Mucosa of descending colon (tissue), 3 donors: ENCODE measurements around the gene LSM4. TPM values are rescaled to one million over a fixed set of nuclear protein-coding genes. Genes with fewer than 3 reads are reported as not detected.

Experiments used
- ATAC-seq: fragments of 200-7000 bp; cut with Tn5 transposase; one replicate; pipeline ENCODE4 v1.9.1; 2020; ENCODE audit warnings: mild to moderate bottlenecking, moderate library complexity
- DNase-seq, 3 donors: peaks; one replicate each; pipeline ENCODE4 v3.0.0-alpha.2; 2020
- H3K36me3 ChIP-seq: fragments of 200-600 bp; one replicate; pipeline ENCODE4 v1.8.0; 2021; ENCODE audit warnings: low read depth, mild to moderate bottlenecking
- H3K4me1 ChIP-seq: fragments of 200-600 bp; one replicate; pipeline ENCODE4 v1.8.0; 2021; ENCODE audit warnings: low read depth, mild to moderate bottlenecking
- H3K4me3 ChIP-seq: fragments of 200-600 bp; one replicate; pipeline ENCODE4 v1.8.0; 2021; ENCODE audit warnings: mild to moderate bottlenecking
- H3K9me3 ChIP-seq: fragments of 200-600 bp; one replicate; pipeline ENCODE4 v1.8.0; 2021; ENCODE audit warnings: mild to moderate bottlenecking
- CTCF ChIP-seq: fragments of 200-600 bp; IDR thresholded peaks from one replicate; pipeline ENCODE4 v1.8.0; 2022; ENCODE audit warnings: antibody characterized with exemption, mild to moderate bottlenecking
- intact Hi-C, 2 donors: fragments of 100-400 bp; cut with DNase I in 1 of 2; cut with micrococcal nuclease in 1 of 2; formaldehyde crosslinking; loops; one replicate each; pipeline versions ENCODE4 v1.11.0 to v1.11.1; 2022; cut with DNase I, micrococcal nuclease
- total RNA-seq, 3 donors: library from RNA; stranded (reverse); fragmentation: NEBNext Ultra II Directional in 2 of 3; extraction: Animal tissue kit (Norgen Biotek cat#: 25700) in 2 of 3; gene quantifications; one replicate each; pipeline versions ENCODE4 v1.2.1 to v1.2.4, GENCODE V29; 2021 to 2023
- donor health status: DM: no; HTN: no; CAD: no; lungs with moderate emphysema.
- donor health status: DM: no; HTN: no; CAD: no.
- donor health status: DM: no; HTN: yes; CAD: no.

LSM4 gene
- total RNA-seq, 3 donors from 2014 or later = 86.3 to 158 (median 124) TPM

DNA sequence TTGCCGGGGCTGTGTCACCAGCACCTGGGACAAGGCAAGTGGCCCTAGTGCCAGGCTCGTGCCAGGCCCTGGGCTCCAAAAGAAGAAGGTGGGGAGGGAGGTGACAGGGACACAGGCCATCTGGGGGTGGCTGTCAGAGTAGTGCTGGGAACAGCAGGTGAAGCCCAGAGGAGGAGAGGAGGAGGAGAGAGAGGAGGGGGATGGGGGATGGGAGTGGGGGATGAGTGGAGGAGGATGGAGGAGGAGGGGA lies 18.7 kb downstream of the LSM4 start:
- intact Hi-C loops = no loop called here
- Histone ChIP-seq H3K9me3 (no peaks in the 10 kb centered on the region), H3K4me3 (no peak overlapping the region), H3K36me3 (no peaks in the 10 kb centered on the region), H3K4me1 (peaks cover 27% of the 10 kb centered on the region)
- DNase-seq (peak in 1 of 3 donors; percentile 57), ATAC-seq (no peak)
- no peak for TF ChIP-seq CTCF

DNA sequence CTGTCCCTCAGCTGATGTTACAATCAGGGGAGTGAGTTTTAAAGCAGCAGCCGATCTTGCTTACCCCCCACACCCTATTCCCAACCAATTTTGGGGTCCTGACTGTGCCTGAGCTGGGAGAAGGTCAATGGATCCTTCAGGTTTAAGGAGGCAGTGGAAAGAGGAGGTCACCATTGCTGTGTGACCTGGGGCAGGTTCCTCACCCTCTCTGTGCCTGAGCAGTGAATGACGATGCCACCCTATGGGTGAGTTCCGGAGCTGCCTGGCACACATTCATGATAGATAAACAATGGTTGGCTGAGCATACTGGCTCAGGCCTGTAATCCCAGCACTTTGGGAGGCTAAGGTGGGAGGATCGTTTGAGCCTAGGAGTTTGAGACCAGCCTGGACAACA lies 21.2 kb downstream of the LSM4 start:
- DNase-seq = no peak
- H3K36me3 ChIP-seq = no peaks in the 10 kb centered on the region
- no peak for ATAC-seq
- no peak for TF ChIP-seq CTCF
- intact Hi-C loops = no loop called here
- H3K9me3 ChIP-seq = no peaks in the 10 kb centered on the region
- no peak overlapping the region for H3K4me3 ChIP-seq
- peaks cover 25% of the 10 kb centered on the region for H3K4me1 ChIP-seq

DNA sequence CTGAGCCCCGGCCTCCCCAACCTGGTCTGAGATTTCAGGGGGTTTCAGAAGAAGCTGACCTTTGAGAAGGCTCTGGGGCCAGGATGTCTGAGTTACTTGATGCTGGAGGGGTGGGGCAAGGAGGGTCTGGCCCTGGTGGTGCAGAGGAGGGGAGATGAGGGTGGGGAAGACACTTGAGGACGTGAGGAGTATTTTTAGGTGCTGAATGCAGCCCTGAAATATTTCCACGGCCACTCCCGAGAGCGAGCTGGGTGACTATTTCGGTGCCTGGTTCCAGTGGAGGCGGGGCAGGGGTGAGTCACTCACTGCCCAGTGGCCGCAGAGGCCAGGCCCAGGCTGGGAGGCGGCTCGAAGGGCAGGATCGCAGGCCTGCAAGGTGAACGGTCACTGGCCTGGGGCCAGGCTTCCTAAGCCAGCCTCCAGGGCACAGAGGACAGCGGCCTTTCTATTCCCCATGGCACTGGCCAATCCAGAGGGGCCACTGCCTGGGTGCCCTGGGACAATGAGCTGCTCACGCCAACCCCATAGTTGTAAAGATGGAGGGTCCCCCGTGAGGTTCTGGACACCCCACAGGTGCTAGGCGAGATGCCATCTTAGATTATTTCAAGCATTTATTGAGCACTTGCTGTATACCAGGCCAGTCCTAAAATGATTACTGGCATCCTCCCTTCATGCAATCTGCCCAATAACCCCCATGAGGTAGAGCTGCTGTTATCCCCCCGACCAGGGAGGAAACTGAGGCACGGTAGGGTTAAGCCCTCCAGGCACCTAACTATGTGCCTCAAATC lies 21.8 kb downstream of the LSM4 start:
- H3K36me3 ChIP-seq = no peaks in the 10 kb centered on the region
- TF ChIP-seq CTCF = no peak
- peaks cover 20% of the 10 kb centered on the region for H3K4me1 ChIP-seq
- peak; percentile 68 to 86 (median 77) for DNase-seq
- no peak overlapping the region for H3K4me3 ChIP-seq
- no peaks in the 10 kb centered on the region for H3K9me3 ChIP-seq
- ATAC-seq = peak; percentile 81
- intact Hi-C loops = no loop called here

- DNase-seq (no peak), ATAC-seq (no peak)
- no peak for TF ChIP-seq CTCF
- no peaks in the 10 kb centered on the region for H3K9me3 ChIP-seq
- H3K4me3 ChIP-seq = no peak overlapping the region
- H3K36me3 ChIP-seq = no peaks in the 10 kb centered on the region
- H3K4me1 ChIP-seq = peaks cover 8% of the 10 kb centered on the region
- intact Hi-C loops = no loop called here
Observed at GRCh38 chr19:18299654-18300053, 23.2 kb downstream of the LSM4 start.

DNA sequence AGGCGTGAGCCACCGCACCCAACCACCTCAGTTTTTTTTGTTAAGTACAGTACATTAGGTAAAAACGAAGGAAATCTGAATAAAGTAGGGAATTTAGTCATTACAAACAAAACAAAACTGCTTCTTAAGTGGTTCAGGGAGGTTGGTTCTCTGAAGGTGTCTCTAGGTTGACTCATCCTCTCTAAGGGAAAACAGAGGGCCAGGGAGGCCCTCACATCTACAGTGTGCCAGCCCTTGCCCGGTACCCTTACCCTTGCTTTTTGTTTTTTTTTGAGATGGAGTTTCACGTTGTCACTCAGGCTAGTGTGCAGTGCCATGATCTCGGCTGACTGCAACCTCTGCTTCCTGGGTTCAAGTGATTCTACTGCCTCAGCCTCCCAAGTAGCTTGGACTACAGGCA lies 24.3 kb downstream of the LSM4 start:
- no peak for TF ChIP-seq CTCF
- H3K9me3 ChIP-seq = no peaks in the 10 kb centered on the region
- DNase-seq (no peak), ATAC-seq (no peak)
- intact Hi-C loops = no loop called here
- no peak overlapping the region for H3K4me3 ChIP-seq
- peaks cover 8% of the 10 kb centered on the region for H3K4me1 ChIP-seq
- no peaks in the 10 kb centered on the region for H3K36me3 ChIP-seq

DNA sequence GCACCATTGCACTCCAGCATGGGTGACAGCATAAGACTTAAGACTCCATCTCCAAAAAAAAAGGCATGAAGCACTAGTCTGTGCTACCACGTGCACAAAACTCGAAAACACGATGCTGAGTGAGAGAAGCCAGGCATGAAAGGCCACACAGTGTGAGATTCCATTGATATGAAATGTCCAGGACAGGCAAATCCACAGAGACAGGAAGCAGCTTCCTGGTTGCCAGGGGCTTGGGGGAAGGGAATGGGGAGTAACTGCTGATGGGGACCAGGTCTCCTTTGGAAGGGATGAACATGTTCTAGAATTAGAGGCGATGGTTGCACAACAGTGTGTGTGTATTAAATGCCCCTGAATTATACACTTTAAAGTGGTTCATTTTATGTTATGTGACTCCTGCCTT lies 25.6 kb downstream of the LSM4 start:
- peaks cover 14% of the 10 kb centered on the region for H3K4me1 ChIP-seq
- ATAC-seq (no peak), DNase-seq (no peak)
- intact Hi-C loops = no loop called here
- H3K9me3 ChIP-seq = no peaks in the 10 kb centered on the region
- no peak overlapping the region for H3K4me3 ChIP-seq
- no peak for TF ChIP-seq CTCF
- no peaks in the 10 kb centered on the region for H3K36me3 ChIP-seq
